Measurements from ENCODE around the gene MRPS18A.

DNA sequence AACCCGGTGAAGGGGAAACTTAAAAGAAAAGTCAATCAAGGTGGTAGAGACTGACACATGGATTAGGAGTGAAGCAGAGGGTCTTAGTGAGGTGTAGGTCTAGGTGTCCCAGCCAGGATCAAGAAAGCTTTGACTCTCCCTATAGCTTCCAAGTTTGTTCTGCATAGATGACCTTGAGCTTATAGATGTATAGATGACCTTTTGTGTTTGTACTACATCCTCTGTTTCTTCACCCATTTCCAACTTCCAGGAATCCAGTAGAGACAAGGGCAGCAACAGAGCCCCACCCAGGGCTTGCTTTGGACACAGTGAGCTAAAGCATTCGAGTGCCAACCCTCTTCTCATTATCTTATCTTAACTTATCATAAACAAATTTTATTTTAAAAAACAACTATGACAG, 1.8 kb upstream of the MRPS18A start:
- TF ChIP-seq POLR2A (IDR thresholded peaks at IDR 0.05; ENCODE audit: low read depth, low read length) (no peak), CTCF (IDR thresholded peaks at IDR 0.05; ENCODE audit: extremely low read depth in 1 of 2, insufficient read depth in 1 of 2, low read depth in 1 of 2, low read length in 2 of 2) (no peak), EZH2 (IDR thresholded peaks at IDR 0.05; ENCODE audit: borderline replicate concordance, low read depth, low read length, severe bottlenecking) (no peak), MYC (IDR thresholded peaks at IDR 0.05; ENCODE audit: low read depth, low read length) (no peak), POLR2AphosphoS5 (IDR thresholded peaks at IDR 0.05; ENCODE audit: insufficient read depth, low read depth, low read length) (no peak), MAX (IDR thresholded peaks at IDR 0.05; ENCODE audit: insufficient read depth, insufficient read length) (no peak), FOS (IDR thresholded peaks at IDR 0.05; ENCODE audit: borderline replicate concordance, insufficient read depth, low read length) (no peak), JUN (IDR thresholded peaks at IDR 0.05; ENCODE audit: borderline replicate concordance, insufficient read depth, insufficient read length, low read depth) (no peak)
